DMS53 treated with DMSO at 0.1 percent for 48 hours (cell line): ENCODE data around the gene UBA1.
A peak's percentile ranks its signal among the peaks of the same experiment; 100 is the strongest.

Experiments
- DNase-seq: peaks from one replicate; lab custom pipeline; 2025; ENCODE audit not compliant: unreplicated experiment; lab: John Stamatoyannopoulos, UW

UBA1 gene

GRCh38 chrX:47193475-47194193 lies at the start of gene UBA1:
Gene UBA1, plus strand, starts transcription at chrX:47193829. Its CDS starts 4,974 bp downstream, at chrX:47198803.
- peak; percentile 88 for DNase-seq

GRCh38 chrX:47143894-47144625 lies 49.6 kb upstream of the UBA1 start:
- peak; percentile 24 for DNase-seq

- peak; percentile 91 for DNase-seq
Measured at GRCh38 chrX:47144626-47145394, 48.8 kb upstream of the UBA1 start, which contains the start of the genes NDUFB11 and RBM10. Gene NDUFB11, minus strand, starts transcription at chrX:47144702. Its CDS starts 23 bp downstream, at chrX:47144679. Gene RBM10, plus strand, starts transcription at chrX:47145221. Its CDS starts 2,261 bp downstream, at chrX:47147482.

GRCh38 chrX:47145395-47146120 lies 48.1 kb upstream of the UBA1 start:
- no peak for DNase-seq

GRCh38 chrX:47146121-47146935 lies 47.3 kb upstream of the UBA1 start:
- DNase-seq, result no peak

GRCh38 chrX:47146936-47147859 lies 46.4 kb upstream of the UBA1 start:
- no peak for DNase-seq

- no peak for DNase-seq
Measured at GRCh38 chrX:47148946-47149345, 44.7 kb upstream of the UBA1 start.

- no peak for DNase-seq
Measured at GRCh38 chrX:47151435-47151834, 42.2 kb upstream of the UBA1 start.

GRCh38 chrX:47156611-47157520 lies 36.8 kb upstream of the UBA1 start:
- no peak for DNase-seq

- DNase-seq, result no peak
Measured at GRCh38 chrX:47158131-47158530, 35.5 kb upstream of the UBA1 start.

GRCh38 chrX:47158781-47159180 lies 34.8 kb upstream of the UBA1 start:
- no peak for DNase-seq

- no peak for DNase-seq
Measured at GRCh38 chrX:47160781-47161180, 32.8 kb upstream of the UBA1 start.

- no peak for DNase-seq
Measured at GRCh38 chrX:47162927-47163583, 30.6 kb upstream of the UBA1 start.

- DNase-seq, result no peak
Measured at GRCh38 chrX:47164420-47164819, 29.2 kb upstream of the UBA1 start.

GRCh38 chrX:47166126-47166525 lies 27.5 kb upstream of the UBA1 start:
- DNase-seq, result no peak

GRCh38 chrX:47168495-47169073 lies 25.0 kb upstream of the UBA1 start:
- DNase-seq, result no peak

- no peak for DNase-seq
Measured at GRCh38 chrX:47169273-47169672, 24.4 kb upstream of the UBA1 start.
